RWPE1 (cell line): ENCODE data around the gene CAMK2G.
A peak's percentile ranks its signal among the peaks of the same experiment; 100 is the strongest.

Experiments
- CTCF ChIA-PET: fragments of 350-600 bp; sonication (Branson Sonifier 250); formaldehyde crosslinking; extraction: SDS; loops from one replicate; lab custom pipeline; 2021; lab: Yijun Ruan, JAX
- POLR2A ChIA-PET: fragments of 400-600 bp; formaldehyde crosslinking; extraction: SDS; loops from one replicate; lab custom pipeline; 2020; ENCODE audit warnings: antibody characterized with exemption; ENCODE audit not compliant: low non-redundant PET; lab: Yijun Ruan, JAX
- DNase-seq: peaks from one replicate; pipeline ENCODE4 v3.0.0; 2012; ENCODE audit warnings: low spot score
- H3K27ac ChIP-seq: fragments of 450-650 bp; 2 replicates; pipeline ENCODE4 v1.5.1; 2017
- TF ChIP-seq, protein P1 (sequence below): fragments of 450-650 bp; conservative IDR thresholded peaks from 2 replicates; pipeline ENCODE4 v1.5.1; 2017; ENCODE audit warnings: low read depth, mild to moderate bottlenecking

The CAMK2G gene

DNA sequence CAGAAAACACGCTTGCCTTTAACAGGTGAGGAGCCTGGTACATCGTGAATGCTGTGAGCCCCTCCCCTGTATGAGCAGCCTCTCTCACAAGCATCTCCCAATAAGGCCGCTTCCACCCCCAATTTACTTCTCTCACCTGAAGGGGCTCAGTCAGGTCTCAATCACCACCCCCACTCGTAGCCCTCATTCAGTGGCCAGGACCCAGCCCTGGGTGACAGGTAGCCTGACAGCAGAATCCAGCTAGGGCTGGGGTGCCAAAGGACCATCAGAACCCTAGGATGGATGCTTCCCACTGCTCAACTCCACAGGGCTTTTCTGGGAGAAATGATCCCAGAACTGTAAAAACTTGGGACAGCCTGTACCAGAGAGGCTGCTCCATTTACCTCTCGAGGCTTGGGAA is 56.5 kb downstream of the CAMK2G start:
- peak overlapping the region; percentile 86 for H3K27ac ChIP-seq

DNA sequence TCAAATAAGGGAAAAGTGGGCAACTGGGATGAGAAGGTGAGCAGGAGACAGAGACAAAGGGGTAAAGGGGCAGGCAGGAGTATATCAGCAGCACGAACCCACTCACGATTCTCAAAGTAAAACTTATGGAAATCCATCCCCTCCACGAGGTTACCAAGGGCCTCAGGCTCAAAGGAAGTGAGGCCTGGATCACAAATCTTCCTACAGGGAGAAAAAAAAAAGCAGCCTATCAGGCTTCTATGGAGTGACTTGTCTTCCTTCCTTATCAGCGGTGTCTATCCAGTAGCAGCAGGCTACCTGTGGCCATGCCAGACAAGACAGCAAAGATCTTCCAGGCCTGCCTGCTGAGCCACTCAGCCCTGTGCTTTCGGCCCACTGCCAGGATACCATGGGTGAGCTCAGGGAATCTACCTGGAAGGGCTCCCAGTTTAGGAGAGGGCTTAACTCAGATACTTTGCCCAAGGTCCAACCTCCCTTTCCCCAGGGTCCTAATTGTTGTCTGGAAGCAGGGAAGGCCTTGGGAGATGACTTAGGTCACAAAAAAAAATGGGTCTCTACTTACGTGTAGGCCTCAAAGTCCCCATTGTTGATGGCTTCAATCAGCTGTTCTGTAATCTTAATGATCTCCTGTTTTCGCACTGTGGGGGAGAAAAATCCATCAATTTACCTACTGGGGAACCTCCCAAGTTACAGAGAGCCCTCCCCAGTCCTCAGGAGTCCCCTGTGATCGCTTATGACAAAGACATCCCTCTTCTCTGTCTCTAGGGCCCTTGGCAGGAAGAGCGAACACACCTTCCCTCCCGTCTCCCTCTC is 57.2 kb downstream of the CAMK2G start:
- CTCF ChIA-PET: interaction anchor here (0.6 to 1.1 kb wide), 2 partner anchors 15 to 789 kb away, joined by 3 read pairs; no protein-coding TSS in a partner anchor
- peak overlapping the region; percentile 86 for H3K27ac ChIP-seq
- POLR2A ChIA-PET: interaction anchor here (0.8 kb wide), 1 partner anchor 31 kb away, joined by 5 read pairs; no protein-coding TSS in a partner anchor
- no peak for DNase-seq
- TF ChIP-seq, protein P1, sequence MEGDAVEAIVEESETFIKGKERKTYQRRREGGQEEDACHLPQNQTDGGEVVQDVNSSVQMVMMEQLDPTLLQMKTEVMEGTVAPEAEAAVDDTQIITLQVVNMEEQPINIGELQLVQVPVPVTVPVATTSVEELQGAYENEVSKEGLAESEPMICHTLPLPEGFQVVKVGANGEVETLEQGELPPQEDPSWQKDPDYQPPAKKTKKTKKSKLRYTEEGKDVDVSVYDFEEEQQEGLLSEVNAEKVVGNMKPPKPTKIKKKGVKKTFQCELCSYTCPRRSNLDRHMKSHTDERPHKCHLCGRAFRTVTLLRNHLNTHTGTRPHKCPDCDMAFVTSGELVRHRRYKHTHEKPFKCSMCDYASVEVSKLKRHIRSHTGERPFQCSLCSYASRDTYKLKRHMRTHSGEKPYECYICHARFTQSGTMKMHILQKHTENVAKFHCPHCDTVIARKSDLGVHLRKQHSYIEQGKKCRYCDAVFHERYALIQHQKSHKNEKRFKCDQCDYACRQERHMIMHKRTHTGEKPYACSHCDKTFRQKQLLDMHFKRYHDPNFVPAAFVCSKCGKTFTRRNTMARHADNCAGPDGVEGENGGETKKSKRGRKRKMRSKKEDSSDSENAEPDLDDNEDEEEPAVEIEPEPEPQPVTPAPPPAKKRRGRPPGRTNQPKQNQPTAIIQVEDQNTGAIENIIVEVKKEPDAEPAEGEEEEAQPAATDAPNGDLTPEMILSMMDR: no peak

More for the DNA sequence above, 56.5 kb downstream of the CAMK2G start:
- no peak for DNase-seq
- TF ChIP-seq, protein P1: no peak
- ChIA-PET POLR2A (interaction anchor here (0.5 kb wide), 1 partner anchor 343 kb away, joined by 4 read pairs; no protein-coding TSS in a partner anchor), CTCF (interaction anchor here (0.6 kb wide), 1 partner anchor 788 kb away, joined by 3 read pairs; no protein-coding TSS in a partner anchor)

- H3K27ac ChIP-seq: no peak overlapping the region
- CTCF ChIA-PET: interaction anchor here (0.7 to 1.6 kb wide), 4 partner anchors 12 to 64 kb away, joined by 3 to 6 read pairs (median 5); no protein-coding TSS in a partner anchor
- no peak for DNase-seq
- POLR2A ChIA-PET: no interaction called here
- TF ChIP-seq, protein P1: no peak
Observed at GRCh38 chr10:73815719-73816030, 58.7 kb downstream of the CAMK2G start.

GRCh38 chr10:73814896-73815718 is 59.2 kb downstream of the CAMK2G start:
- peak overlapping the region; percentile 24 for H3K27ac ChIP-seq
- POLR2A ChIA-PET: no interaction called here
- DNase-seq: peak; percentile 52
- CTCF ChIA-PET: interaction anchor here (0.7 to 1.6 kb wide), 5 partner anchors 13 to 34 kb away, joined by 3 to 5 read pairs (median 4); no protein-coding TSS in a partner anchor
- TF ChIP-seq, protein P1: peak; percentile 24; the same call in 1 of the 2 replicates

- DNase-seq: no peak
- POLR2A ChIA-PET: no interaction called here
- H3K27ac ChIP-seq: peak overlapping the region; percentile 24
- CTCF ChIA-PET: interaction anchor here (0.7 to 0.9 kb wide), 3 partner anchors 16 to 35 kb away, joined by 3 to 4 read pairs (median 3); no protein-coding TSS in a partner anchor
- TF ChIP-seq, protein P1: no peak
Observed at GRCh38 chr10:73814276-73814895, 60.0 kb downstream of the CAMK2G start.
